Esophagus squamous epithelium (tissue), 4 donors: ENCODE results near the gene ARMC7.

Experiments used
- POLR2A ChIP-seq, 4 donors: fragments of 450-650 bp; IDR thresholded peaks; one replicate each; pipeline ENCODE4 v1.6.1; 2017; ENCODE audit warnings: antibody characterized with exemption in 4 of 4, mild to moderate bottlenecking in 4 of 4, moderate library complexity in 3 of 4
- TF ChIP-seq, protein P1 (sequence below), 6 experiments: fragments of 450-650 bp in 4 of 6; fragments of 200-600 bp in 2 of 6; sonication (generic) in 2 of 6; IDR thresholded peaks; one replicate each; pipeline ENCODE4 v1.5.1; 2016 to 2019; ENCODE audit warnings: antibody characterized with exemption in 6 of 6, mild to moderate bottlenecking in 4 of 6, moderate library complexity in 4 of 6

DNA sequence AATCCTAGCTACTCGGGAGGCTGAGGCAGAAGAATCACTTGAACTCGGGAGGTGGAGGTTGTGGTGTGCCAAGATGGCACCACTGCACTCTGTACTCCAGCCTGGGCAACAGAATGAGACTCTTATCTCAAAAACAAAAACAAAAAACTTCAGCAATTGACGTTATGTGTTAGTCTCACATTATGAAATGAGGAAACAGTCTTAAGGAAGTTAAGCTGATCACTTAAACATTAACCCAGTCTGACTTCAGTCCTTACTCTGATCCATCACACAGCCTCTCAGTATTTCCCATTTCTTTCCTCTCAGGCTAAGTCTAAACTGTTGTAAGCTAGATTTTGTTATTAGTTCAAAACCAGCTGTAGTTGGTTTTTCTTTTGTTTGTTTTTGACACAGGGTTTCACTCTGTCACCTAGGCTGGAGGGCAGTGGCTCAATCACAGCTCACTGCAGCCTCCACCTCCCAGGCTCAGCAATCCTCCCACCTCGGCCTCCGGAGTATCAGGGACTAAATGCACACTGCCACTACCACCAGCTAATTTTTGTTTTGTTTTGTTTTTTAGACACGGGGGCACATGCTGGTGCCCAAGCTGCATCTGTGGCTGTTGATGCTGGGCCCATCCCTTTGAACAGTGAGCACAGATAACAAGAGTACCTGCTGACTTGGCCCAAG, 38.2 kb downstream of the ARMC7 start:
- TF ChIP-seq, protein P1, sequence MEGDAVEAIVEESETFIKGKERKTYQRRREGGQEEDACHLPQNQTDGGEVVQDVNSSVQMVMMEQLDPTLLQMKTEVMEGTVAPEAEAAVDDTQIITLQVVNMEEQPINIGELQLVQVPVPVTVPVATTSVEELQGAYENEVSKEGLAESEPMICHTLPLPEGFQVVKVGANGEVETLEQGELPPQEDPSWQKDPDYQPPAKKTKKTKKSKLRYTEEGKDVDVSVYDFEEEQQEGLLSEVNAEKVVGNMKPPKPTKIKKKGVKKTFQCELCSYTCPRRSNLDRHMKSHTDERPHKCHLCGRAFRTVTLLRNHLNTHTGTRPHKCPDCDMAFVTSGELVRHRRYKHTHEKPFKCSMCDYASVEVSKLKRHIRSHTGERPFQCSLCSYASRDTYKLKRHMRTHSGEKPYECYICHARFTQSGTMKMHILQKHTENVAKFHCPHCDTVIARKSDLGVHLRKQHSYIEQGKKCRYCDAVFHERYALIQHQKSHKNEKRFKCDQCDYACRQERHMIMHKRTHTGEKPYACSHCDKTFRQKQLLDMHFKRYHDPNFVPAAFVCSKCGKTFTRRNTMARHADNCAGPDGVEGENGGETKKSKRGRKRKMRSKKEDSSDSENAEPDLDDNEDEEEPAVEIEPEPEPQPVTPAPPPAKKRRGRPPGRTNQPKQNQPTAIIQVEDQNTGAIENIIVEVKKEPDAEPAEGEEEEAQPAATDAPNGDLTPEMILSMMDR (IDR thresholded peaks at IDR 0.05) = no peak
- no peak for TF ChIP-seq POLR2A (IDR thresholded peaks at IDR 0.05)
